Thyroid gland (tissue), 4 donors: ENCODE results near the gene TSPAN9. TPM values are rescaled to one million over a fixed set of nuclear protein-coding genes. Genes with fewer than 3 reads are reported as not detected.
A peak's percentile ranks its signal among the peaks of the same experiment; 100 is the strongest.

ENCODE experiments used
- DNase-seq, 2 donors: peaks; one replicate each; pipeline ENCODE4 v3.0.0-alpha.2; 2019
- H3K27ac ChIP-seq, 3 donors: fragments of 200-600 bp; sonication (generic); 1 replicate in 2 of 3; 2 replicates in 1 of 3; pipeline ENCODE4 v1.5.1; 2016 to 2019; ENCODE audit warnings: mild to moderate bottlenecking in 1 of 3, moderate library complexity in 1 of 3
- H3K27me3 ChIP-seq: fragments of 200-600 bp; sonication (generic); one replicate; pipeline ENCODE4 v1.5.1; 2019
- H3K36me3 ChIP-seq, 2 donors: fragments of 200-600 bp; sonication (generic); one replicate each; pipeline ENCODE4 v1.5.1; 2016 to 2019
- H3K4me1 ChIP-seq, 2 donors: fragments of 200-600 bp; sonication (generic); one replicate each; pipeline ENCODE4 v1.5.1; 2017 to 2019
- H3K4me3 ChIP-seq, 3 donors: fragments of 200-600 bp; sonication (generic); replicated peaks in 1 of 3; 1 replicate in 2 of 3; 2 replicates in 1 of 3; pipeline ENCODE4 v1.5.1; 2016; ENCODE audit warnings: mild to moderate bottlenecking in 1 of 3
- H3K9me3 ChIP-seq: fragments of 200-600 bp; sonication (generic); one replicate; pipeline ENCODE4 v1.5.1; 2017
- CTCF ChIP-seq, 6 experiments: fragments of 200-600 bp in 3 of 6; fragments of 450-650 bp in 3 of 6; sonication (generic) in 3 of 6; IDR thresholded peaks; one replicate each; pipeline ENCODE4 v1.5.1; 2016 to 2019; ENCODE audit warnings: antibody characterized with exemption in 6 of 6, mild to moderate bottlenecking in 2 of 6, inconsistent platforms in 1 of 6, moderate library complexity in 1 of 6
- POLR2A ChIP-seq, 2 donors: fragments of 450-650 bp; IDR thresholded peaks; one replicate each; pipeline ENCODE4 v1.6.1; 2017; ENCODE audit warnings: antibody characterized with exemption in 2 of 2, mild to moderate bottlenecking in 2 of 2, moderate library complexity in 1 of 2
- WGBS, 2 donors: methylation state at CpG; one replicate each; pipeline ENCODE4 v1.1.5; 2017; 5-methylcytosine and 5-hydroxymethylcytosine counted together
- intact Hi-C: fragments of 100-400 bp; cut with DNase I; formaldehyde crosslinking; loops from one replicate; pipeline ENCODE4 v1.15.1; 2023
- total RNA-seq, 4 donors: library from RNA; depleted of rRNA; stranded (reverse); fragments of >200 nt; gene quantifications; one replicate each; pipeline ENCODE4 v1.2.3, GENCODE V29; 2016

The TSPAN9 gene
- total RNA-seq, 4 donors from 2014 or later = 26.9 to 47.5 (median 33.2) TPM

- no peak for DNase-seq
- no peak overlapping the region for H3K27ac ChIP-seq
These were observed 27.4 kb upstream of the TSPAN9 start for GRCh38 chr12:3049611-3050249.

GRCh38 chr12:3054374-3054773 is 22.8 kb upstream of the TSPAN9 start:
- H3K27ac ChIP-seq = no peak overlapping the region
- no peak for DNase-seq
- 86 to 93% methylated on average over 7 of the region's 7 CpGs for WGBS, 2 donors
- peaks cover 9% of the 10 kb centered on the region in 2 donors for H3K4me1 ChIP-seq
- H3K9me3 ChIP-seq = no peaks in the 10 kb centered on the region
- H3K27me3 ChIP-seq = no peaks in the 10 kb centered on the region
- intact Hi-C loops = no loop called here
- TF ChIP-seq CTCF (IDR thresholded peaks at IDR 0.05) (no peak), POLR2A (IDR thresholded peaks at IDR 0.05) (no peak)
- H3K36me3 ChIP-seq = no peaks in the 10 kb centered on the region
- no peak overlapping the region for H3K4me3 ChIP-seq

More at GRCh38 chr12:3049611-3050249, 27.4 kb upstream of the TSPAN9 start:
- H3K4me3 ChIP-seq = no peak overlapping the region
- 83 to 86% methylated on average over 11 of the region's 11 CpGs for WGBS, 2 donors
- H3K27me3 ChIP-seq = no peaks in the 10 kb centered on the region
- H3K36me3 ChIP-seq = no peaks in the 10 kb centered on the region
- peaks cover 5 to 14% of the 10 kb centered on the region in 2 donors for H3K4me1 ChIP-seq
- TF ChIP-seq POLR2A (IDR thresholded peaks at IDR 0.05) (no peak), CTCF (IDR thresholded peaks at IDR 0.05) (no peak)
- intact Hi-C loops = loop anchor here (10.0 kb wide), 1 partner anchor 165 kb away; no protein-coding TSS in a partner anchor
- no peaks in the 10 kb centered on the region for H3K9me3 ChIP-seq

- TF ChIP-seq POLR2A (IDR thresholded peaks at IDR 0.05) (no peak), CTCF (IDR thresholded peaks at IDR 0.05) (no peak)
- DNase-seq = peak; percentile 32 to 67
- Histone ChIP-seq H3K4me1 (peaks cover 9% of the 10 kb centered on the region in 2 donors), H3K9me3 (no peaks in the 10 kb centered on the region), H3K4me3 (no peak overlapping the region), H3K27ac (peak overlapping the region; percentile 63 to 75 (median 65)), H3K36me3 (no peaks in the 10 kb centered on the region), H3K27me3 (no peaks in the 10 kb centered on the region)
- intact Hi-C loops = no loop called here
- 49 to 62% methylated on average over 12 of the region's 12 CpGs for WGBS, 2 donors
These were observed 22.0 kb upstream of the TSPAN9 start for GRCh38 chr12:3055026-3055703.

GRCh38 chr12:3055704-3056467 is 21.3 kb upstream of the TSPAN9 start:
- no peak for DNase-seq
- TF ChIP-seq POLR2A (IDR thresholded peaks at IDR 0.05) = no peak
- TF ChIP-seq CTCF (IDR thresholded peaks at IDR 0.05) = no peak
- peaks cover 9% of the 10 kb centered on the region in 2 donors for H3K4me1 ChIP-seq
- no peaks in the 10 kb centered on the region for H3K36me3 ChIP-seq
- 72 to 75% methylated on average over 8 of the region's 8 CpGs for WGBS, 2 donors
- peak overlapping the region; percentile 63 to 75 (median 65) for H3K27ac ChIP-seq
- H3K9me3 ChIP-seq = no peaks in the 10 kb centered on the region
- no peak overlapping the region for H3K4me3 ChIP-seq
- intact Hi-C loops = no loop called here
- no peaks in the 10 kb centered on the region for H3K27me3 ChIP-seq
